Putamen (tissue), 1 donor: ENCODE measurements around the gene CELF4.

Source experiments
- DNase-seq: peaks from one replicate; pipeline ENCODE4 v3.0.0-alpha.2; 2016; ENCODE audit warnings: low spot score

The CELF4 gene

DNA sequence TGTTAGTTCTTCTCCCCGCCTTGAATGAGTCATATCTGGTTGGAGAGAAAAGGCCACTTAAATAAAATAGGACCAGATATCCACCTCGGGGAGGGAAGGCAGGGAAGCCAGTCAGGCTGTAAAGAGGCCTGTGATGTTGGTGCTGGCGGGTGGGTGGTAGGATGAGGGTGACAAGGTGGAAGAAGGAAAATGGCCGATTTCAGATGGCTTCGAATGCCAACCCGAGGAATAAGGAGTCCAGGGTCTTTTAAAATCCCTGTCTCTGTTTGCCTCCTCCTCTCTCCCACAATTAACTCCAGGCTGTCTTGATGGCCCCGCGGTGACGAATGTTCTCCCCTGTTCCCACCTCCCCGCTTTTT is 41.5 kb downstream of the CELF4 start:
- DNase-seq, result no peak

DNA sequence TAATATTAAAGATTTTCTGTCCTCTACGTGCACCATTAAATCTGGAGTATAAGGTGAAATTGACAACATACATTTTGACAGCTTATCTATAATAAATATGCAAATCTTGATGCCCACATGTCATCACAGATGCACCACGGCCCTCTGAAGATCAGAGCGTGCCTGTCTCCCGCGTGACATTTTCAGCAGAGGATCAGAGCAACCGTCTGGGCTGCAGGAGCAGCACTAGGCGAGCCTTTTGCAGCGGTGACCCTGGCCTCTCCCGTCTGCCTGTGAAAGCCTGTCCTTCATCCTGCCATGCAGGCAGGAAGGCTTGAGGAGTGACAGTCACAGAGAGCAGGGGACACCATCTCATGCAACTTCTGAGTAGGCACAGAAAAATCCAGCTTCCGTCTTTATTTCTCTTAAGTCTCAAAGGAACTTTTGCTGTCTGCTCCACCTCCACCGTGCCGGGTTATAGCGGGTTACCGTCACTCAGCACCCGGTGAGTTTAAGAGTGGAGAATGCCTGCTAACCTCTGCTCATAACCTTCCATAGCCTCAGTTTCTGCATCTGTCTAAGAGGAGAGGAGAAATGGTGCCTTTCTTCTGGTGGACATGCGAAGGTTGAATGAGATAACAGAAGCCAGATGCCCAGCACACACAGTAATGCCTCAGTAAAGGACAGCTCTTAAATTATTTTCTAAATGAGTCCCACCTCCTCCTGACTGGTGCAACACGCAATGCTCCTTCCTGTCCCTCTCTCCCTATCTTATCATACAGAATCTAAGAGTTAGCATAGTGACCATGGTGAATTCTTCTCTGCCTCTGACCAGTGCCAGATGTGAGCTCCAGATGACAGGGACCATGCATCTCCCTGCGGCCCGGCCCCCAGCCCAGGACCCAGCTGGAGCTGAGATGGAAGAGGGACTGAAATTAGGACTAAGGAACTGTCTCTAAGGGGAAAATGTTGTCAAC is 43.8 kb downstream of the CELF4 start:
- DNase-seq, result no peak

DNA sequence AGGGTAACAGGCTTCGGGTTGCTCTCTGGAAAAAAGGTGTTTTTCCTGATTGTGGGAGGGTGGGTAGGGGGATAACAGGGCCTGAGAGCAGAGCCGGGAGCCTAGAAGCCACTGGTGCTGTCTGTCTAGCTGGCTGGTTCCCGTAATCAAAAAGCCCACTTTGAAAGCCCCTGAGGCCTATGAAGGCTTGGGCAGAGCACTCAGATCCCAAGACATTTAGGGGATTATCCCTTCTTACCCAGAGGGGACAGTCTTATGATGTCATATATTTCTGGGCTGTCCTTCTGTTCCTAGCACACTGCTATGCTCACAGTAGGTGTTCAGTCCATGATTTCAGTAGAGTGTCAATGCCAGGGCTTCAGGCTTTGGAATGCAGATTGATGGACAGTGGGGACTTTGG is 45.1 kb downstream of the CELF4 start:
- DNase-seq, result no peak

DNA sequence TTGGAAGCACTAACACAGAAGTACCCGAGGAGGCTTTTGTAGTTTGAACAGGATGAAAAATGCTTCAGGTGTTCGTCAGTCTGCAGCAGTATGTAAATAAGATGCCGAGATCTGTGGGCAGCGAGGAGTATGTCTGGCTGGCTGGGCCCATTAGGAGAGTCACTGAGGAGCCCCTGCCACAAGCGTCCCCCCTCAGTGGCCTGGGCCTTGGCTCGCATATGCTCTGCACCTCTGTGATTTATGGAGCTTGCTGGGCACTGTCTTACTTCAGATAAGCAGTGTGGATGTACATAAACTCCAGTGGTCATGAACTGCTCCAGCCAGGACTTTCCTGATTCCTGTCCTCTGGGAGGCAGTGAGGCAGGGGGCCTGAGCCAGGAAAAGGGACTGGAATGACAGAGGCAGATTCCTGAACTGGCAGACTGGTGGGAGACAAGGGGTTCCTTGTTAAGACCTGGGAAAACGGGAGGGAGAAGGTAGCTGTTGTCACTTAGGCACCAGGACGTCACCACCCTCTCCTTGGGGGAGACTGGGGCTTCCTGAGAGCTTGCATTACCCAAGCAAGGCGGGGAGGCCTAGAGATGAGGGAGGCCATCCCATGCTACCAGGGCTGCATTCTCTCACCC is 46.0 kb downstream of the CELF4 start:
- no peak for DNase-seq

DNA sequence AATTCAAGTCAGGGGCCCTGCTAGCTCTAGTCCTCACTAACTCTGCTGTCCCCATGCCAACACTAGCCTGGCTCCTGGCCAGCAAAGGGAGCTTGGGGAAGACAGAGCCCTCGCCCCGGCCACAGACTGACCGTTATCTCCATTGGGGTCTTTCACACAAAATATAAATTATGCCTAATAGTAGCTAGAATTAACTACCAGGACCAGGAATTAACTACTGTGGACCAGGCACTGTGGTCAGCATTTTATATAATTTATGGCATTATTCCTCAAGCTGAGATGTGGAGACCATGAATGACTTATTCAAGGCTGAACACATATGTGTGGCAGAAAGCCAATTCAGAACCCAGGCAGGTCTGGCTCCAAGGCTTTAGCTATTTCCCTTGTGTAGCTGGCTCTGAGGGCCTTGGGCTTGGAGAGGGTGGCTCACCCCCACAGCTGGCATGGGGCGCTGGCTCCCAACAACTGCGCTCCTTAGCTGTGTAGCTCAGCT is 49.2 kb downstream of the CELF4 start:
- DNase-seq, result no peak

DNA sequence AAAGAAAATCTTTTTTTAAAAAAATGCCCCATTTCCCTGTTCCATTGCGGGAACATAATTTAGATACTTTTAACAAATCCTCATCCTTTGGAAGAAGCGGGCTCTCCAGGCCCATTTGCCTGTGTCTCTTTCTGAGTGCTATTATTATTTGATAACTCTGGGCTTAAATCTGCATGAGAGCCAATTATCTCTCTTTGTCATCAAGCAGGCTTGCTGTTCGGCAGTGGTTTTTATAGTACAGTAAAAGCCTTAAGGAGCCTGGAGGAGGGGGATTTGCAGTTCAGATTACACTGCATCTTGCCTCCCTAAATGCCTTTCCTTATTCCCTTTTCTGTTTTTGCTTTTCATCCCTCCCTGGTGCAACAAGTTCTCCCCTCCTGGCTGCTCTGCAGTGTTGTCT is 50.6 kb downstream of the CELF4 start:
- no peak for DNase-seq

DNA sequence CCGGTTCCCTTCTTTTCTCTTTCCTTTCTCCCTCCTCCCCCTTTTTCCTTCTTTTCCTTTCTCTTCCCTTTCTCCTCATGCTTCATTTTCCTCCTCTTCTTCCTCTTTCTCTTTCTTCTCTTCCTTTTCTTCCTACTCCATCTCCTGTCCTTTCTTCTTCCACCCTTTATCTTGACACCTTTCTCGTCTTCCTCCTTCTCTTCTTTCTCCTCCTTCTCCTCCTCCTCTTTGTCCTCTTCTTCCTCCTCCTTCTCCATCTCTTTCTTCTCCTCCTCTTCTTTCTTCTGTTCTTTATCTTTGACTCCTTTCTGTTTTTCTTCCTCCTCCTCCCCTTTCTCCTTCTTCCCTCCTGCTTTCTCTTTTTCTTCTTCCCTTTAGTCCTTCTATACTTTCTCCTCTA is 53.2 kb downstream of the CELF4 start:
- no peak for DNase-seq

DNA sequence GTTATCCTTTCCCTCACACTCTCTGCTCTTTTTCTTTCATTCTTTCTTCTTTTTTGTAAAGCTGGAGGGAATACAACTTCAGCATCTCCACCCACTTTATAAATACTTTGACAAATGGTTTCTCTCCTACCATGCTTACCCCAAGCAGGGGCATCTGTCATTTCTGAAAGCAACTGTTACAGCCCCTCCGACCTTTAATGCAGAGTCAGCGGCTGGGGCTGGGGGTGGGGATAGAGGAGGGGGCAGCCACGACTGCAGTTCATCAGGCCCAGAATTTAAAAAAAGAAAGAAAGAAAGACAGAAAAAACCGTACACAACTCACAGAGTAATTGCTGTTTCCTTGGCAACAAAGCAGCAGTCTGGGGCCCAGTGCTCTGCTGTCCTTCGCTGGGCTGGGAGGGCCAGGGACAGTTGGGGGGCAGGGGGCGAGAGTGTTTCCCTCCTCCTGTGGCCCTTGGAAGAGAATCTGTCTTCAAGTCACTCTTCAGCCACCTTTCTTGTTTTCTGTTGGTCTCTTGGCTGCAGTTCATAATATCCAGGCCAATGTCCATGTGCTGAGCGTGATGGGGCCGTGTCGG is 53.8 kb downstream of the CELF4 start:
- no peak for DNase-seq

DNA sequence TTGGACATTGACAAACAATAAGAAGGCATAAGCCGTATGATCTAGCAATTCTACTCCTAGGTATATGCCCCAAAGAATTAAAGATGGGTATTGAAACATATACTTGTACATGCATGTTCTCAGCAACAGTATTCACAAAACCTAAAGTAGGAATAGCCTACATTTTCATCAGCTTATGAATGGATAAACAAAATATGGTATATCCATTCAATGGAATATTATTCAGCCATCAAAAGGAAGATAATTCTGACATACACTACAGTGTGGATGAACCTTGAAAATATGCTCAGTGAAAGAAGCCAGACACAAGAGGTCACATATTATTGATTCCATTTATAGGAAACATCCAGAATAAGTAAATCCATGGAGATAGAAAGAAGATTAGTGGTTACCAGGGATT is 56.0 kb downstream of the CELF4 start:
- no peak for DNase-seq

DNA sequence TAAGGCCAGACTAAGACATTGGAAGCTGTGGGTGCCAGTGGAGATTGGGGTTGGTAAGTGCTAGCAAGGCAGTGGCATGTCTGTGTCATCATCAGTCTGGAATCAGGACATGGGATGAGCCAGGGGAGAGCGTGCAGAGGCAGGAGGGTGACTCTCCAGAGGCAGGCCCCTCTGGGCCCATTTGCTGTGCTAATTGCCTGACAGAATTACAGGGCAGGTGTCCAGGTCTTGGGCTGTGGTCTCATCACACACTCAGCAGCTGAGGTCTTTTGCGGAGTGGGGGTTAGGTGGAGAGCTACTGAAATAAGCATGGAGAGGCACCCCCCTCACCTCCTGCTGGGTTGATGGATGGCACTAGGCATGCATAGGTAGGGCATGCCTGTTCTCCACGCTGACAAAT is 57.4 kb downstream of the CELF4 start:
- no peak for DNase-seq

DNA sequence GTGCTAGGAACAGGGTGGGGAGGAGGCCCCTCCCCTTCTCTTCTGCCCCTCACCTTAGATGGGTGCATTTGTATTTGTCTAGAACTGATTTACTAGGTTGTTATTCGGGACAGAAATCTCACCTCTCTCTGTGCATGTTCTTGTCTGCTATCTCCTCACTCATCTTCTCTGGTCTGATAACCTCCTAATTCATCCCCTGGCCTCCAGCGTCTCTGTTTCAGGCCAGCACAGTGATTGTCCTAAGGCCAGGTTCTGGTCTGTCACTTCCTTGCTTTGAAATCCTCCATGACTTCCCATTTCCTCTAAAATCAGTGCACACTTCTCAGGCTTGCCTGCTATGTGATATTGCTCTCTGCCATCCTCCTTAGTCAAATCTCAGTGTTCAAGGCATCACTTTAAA is 58.4 kb downstream of the CELF4 start:
- no peak for DNase-seq

DNA sequence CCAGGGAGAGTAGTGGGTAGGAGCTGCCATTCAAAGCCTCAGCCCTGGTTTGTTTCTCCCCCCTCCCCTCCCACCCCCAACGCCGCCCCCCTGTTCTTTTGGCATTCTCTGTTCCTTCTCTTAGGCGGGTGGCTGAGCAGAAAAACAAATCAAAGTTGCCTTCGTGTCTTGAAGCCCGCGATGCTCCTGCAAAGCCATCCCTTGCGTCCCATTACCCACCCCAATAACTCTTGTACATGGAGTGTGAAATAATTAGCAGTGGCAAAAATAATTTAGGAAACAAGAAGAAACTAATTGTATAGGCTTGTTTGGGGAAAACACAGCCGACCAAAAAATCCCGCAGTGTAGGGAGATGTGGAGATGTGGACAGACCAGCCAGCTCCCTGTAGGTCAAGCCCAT is 59.6 kb downstream of the CELF4 start:
- DNase-seq, result no peak

DNA sequence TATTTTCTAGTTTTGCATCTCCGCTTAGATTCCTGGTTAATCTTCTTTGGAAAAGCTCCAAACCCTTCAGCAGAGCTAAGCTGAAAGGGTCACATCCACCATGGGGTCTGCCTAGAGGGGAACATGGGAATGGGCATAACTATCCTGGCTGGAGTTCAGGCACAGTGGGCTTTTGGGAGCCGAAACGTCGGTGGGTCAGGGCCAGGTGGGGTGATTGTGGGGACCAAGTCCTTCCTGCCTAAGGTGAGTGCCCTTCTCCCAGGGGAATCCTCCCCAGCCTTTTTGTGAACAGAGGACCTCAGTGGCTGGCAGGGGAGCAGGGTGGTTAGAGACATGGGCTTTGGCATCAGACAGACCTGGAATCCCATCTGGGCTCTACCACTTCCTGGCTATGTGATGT is 60.3 kb downstream of the CELF4 start:
- no peak for DNase-seq

DNA sequence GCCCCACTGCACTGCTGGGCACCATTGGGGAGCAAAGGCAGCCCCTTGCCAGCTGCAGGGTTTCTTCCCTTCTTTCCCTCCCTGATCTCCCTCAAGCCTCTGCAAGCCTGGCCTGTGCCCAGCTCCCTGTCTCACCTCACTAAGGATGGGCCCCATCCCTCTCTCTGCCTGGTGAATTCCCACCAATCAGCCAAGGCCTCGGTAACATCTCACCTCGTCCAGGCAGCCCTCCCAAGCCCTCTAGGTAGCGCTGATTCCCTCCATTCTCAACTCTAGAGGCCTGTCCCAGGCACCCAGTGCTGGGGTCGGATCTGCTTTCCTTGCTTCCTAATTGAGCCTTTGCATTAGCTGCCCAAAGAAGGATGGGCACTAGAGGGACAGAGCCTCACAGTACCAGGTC is 63.0 kb downstream of the CELF4 start:
- no peak for DNase-seq

DNA sequence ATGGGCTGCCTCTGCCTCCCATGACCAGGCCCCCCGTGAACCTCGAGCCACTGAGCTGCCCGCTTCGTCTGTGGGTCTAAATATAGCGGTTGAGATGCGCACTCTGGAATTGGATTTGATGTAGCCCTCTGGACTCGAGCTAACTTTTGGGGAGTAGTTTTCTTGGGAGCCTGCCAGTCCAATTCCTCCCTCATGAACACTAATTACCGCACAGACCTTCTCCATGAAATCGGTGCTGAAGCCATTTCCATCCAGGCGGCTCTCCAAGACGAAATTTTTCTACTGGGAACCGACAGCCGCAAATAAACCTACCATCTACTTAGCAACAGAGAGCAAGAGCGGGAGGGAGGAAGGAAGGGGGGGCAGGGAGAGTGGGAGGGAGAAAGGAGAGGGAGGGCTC is 63.6 kb downstream of the CELF4 start:
- DNase-seq, result peak; percentile 50

DNA sequence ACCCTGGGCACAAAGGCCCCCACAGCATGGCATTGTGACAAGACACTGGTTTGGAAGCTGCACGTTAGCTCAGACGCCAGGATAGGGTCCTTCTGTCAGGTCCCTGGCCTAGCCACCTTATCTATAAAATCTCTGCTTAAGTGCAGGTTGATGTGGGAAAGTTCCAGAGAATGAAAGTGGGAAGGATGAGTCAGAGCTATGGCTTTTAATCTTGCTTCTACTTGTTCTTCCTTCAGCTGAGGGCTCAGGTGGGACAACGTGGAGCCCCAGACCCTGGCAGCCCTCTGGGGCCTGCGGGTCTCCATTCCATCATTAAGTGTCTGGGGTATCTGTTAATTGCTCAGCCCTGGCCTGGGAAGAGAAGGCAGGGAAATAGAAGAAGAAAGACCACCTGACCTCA is 64.5 kb downstream of the CELF4 start:
- DNase-seq, result no peak

DNA sequence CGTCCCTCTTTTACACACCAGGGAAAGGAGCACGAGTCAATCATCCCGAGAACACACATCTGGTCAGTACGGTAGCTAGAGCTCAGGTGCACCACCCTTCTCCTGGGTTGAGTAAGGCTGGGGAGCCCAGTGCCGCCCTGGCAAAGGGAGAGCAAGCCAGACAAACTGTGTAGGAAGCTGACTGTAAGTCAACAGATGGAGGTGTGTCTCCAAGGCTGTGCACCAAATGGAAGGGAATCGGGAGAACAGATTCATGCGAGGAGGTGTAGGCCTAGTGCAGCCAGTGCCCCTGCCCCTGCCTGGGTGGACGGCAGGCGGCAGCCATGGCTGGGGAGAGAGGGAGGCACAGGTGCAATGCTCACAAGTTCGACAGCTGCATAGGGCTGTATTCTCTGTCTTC is 65.7 kb downstream of the CELF4 start:
- DNase-seq, result no peak

DNA sequence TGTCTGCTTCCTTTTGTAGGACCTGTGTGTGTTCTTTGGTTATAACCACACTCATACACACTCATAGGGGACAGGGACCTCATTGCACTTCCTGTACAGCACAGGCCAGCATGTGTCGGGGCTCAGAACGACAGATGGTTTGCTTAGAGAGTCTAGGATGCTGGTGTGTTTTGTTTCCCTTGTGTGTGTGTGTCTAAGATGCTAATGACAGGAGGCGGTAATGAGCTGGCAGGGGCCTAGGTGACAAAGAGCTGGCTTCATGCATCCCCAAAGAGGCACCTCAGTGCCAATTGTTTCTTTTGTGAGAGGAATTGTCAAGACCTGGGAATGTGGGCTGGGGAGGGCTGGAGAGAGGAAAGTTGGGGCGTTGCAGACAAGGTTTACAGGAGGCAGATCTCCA is 66.6 kb downstream of the CELF4 start:
- no peak for DNase-seq

DNA sequence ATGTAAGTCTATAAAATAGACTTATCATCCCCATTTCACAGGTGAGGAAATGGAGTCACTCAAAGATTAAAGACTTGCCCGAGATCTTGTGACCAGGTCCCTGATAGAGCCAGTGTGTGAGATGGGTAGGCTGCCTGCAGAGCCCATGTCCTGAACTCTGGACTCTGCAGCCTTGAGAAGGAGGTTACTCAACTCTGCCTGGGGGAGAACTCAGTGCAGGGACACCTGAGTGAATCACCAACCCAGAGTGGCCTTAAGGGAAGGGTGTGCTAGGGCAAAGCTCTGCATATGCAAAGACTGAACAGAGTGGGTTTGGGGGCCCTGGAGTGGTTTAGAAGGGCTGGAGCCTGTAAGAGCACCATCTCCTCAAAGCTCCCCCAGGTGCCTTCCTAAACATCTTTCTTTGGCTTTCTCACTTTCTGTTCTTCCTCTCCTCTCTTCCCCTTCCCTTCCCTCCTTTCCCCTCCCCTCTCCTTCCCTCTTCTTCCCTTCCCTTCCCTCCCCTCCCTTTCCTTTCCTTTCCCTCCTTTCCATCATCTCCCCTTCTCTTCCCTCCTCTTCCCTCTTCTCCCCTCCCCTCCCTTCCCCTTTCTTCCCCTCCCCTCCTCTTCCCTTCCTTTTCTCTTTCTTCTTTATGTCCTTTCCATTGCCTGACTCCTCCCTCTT is 67.6 kb downstream of the CELF4 start:
- no peak for DNase-seq

DNA sequence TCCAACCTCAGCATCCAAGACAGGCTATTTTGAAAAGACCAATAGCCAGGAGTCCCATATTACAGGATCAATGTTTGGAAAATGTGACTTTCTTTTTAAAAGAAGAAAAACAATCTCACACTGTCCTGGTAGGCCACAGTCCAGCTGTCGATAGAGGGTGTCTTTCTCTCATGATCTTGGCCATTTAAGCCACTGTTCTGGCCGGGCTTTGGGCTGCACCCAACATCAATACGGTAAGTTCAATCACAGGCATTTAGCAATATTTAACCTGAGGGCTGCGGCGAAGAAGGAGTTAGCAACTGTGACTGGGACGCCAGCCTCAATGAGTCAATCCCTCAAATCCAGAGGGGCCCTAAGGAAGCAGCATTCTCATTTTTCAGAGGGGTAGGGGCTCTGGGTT is 69.0 kb downstream of the CELF4 start:
- no peak for DNase-seq

DNA sequence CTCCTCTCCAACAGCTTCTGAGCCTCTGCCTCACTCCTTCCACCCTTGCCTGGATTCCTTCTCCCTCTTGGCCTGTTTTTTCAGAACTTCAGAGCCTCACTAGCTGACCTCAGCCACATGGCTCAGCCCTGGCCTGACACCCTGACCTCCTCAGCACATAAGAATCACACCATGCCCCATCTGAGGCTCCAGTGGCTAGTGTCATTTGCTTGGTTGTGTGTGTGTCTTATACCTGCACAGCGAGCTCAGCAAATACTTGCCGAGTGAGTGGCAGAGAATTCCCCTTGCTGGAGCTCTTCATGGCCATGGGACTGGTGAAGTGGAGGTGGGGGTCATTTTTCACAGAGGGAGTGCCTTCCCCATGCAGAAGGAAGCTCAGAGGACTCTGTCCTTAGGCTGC is 70.2 kb downstream of the CELF4 start:
- DNase-seq, result no peak

DNA sequence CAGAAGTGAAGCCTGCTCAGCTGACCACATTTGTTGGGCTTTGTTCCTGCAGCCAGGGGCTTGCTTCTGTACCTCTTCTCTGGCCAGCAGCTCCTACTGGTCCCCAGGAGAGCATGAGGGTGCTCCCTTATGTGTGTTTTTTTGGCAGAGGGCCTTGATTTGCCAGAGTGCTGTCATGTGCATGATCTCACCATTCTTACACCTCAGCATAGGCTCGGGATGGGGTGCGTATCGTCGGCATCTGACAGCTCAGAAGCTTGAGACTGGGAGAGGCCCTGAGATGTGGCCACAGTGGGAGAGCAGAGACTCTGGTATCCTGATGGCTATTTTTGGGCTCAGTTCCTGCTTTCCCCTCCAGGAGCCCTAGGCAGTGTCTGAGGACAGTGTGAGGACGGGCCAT is 71.2 kb downstream of the CELF4 start:
- DNase-seq, result no peak
